A549 (cell line): ENCODE measurements around the gene SUGP1. TPM values are rescaled to one million over a fixed set of nuclear protein-coding genes. Genes with fewer than 3 reads are reported as not detected.

Experiments used
- ATAC-seq, 2 experiments: fragments of 200-7000 bp in 1 of 2; fragments of >200 bp in 1 of 2; cut with Nextera tagmentation in 1 of 2; cut with Tn5 transposase in 1 of 2; 3 replicates each; pipeline versions ENCODE4 v1.8.0 to v1.9.1; 2018 to 2020; ENCODE audit warnings: mild to moderate bottlenecking in 1 of 2, moderate library complexity in 1 of 2
- CTCF ChIA-PET: fragments of 300-600 bp; sonication (Branson Sonifier 250); formaldehyde crosslinking; extraction: SDS; loops from one replicate; lab custom pipeline; 2021; ENCODE audit warnings: antibody characterized with exemption, inconsistent platforms; lab: Yijun Ruan, JAX
- POLR2A ChIA-PET: fragments of 350-600 bp; formaldehyde crosslinking; extraction: SDS; loops from one replicate; lab custom pipeline; 2021; ENCODE audit warnings: antibody characterized with exemption, inconsistent platforms; lab: Yijun Ruan, JAX
- DNase-seq, 2 experiments: peaks; one replicate each; pipeline versions ENCODE4 v3.0.0 to v3.0.0-alpha.2; 2011 to 2016; ENCODE audit warnings: low read depth in 1 of 2, low spot score in 1 of 2
- FAIRE-seq: peaks from 2 replicates; lab custom pipeline; 2011; peaks lifted over from hg19 to GRCh38; lab: Jason Lieb, UNC
- H3K27ac ChIP-seq, 2 experiments: fragments of >200 bp; sonication (Bioruptor Twin); formaldehyde crosslinking; 3 replicates each; pipeline ENCODE4 v1.5.1; 2016 to 2017
- H3K4me1 ChIP-seq: fragments of >200 bp; sonication (Bioruptor Twin); formaldehyde crosslinking; 3 replicates; pipeline ENCODE4 v1.6.1; 2016
- H3K4me2 ChIP-seq: fragments of >200 bp; sonication (Bioruptor Twin); formaldehyde crosslinking; 3 replicates; pipeline ENCODE4 v1.6.1; 2016
- H3K4me3 ChIP-seq: fragments of >200 bp; sonication (Bioruptor Twin); formaldehyde crosslinking; 3 replicates; pipeline ENCODE4 v1.5.1; 2016
- H3K9me3 ChIP-seq: fragments of >200 bp; sonication (Bioruptor Twin); formaldehyde crosslinking; 3 replicates; pipeline ENCODE4 v1.6.1; 2016
- CEBPB ChIP-seq, 2 experiments: fragments of >200 bp in 1 of 2; sonication (Bioruptor Twin) in 1 of 2; formaldehyde crosslinking in 1 of 2; IDR thresholded peaks; 2 replicates each; pipeline ENCODE4 v1.6.1; 2012 to 2016
- EHF ChIP-seq: fragments of 250-450 bp; sonication (Bioruptor Pico); IDR thresholded peaks from 2 replicates; pipeline ENCODE4 v1.5.0; 2020; ENCODE audit warnings: mild to moderate bottlenecking
- EP300 ChIP-seq, 2 experiments: fragments of >200 bp; sonication (Bioruptor Twin); formaldehyde crosslinking; IDR thresholded peaks; 2 replicates in 1 of 2; 3 replicates in 1 of 2; pipeline ENCODE4 v1.6.1; 2016 to 2017
- FOXS1 ChIP-seq: fragments of 250-450 bp; sonication (Bioruptor Pico); IDR thresholded peaks from 2 replicates; pipeline ENCODE4 v1.5.0; 2020; ENCODE audit warnings: mild to moderate bottlenecking, moderate library complexity
- GATA3 ChIP-seq: IDR thresholded peaks from 2 replicates; pipeline ENCODE4 v1.6.1; 2012; ENCODE audit warnings: borderline replicate concordance
- HEYL ChIP-seq: fragments of 250-450 bp; sonication (Bioruptor Pico); IDR thresholded peaks from 2 replicates; pipeline ENCODE4 v1.8.0; 2021; ENCODE audit warnings: mild to moderate bottlenecking, moderate library complexity
- JUNB ChIP-seq: fragments of >200 bp; sonication (Bioruptor Twin); formaldehyde crosslinking; IDR thresholded peaks from 2 replicates; pipeline ENCODE4 v1.6.1; 2016
- MAFK ChIP-seq: fragments of 450-650 bp; IDR thresholded peaks from 2 replicates; pipeline ENCODE4 v1.6.1; 2014; ENCODE audit not compliant: partially characterized antibody
- MAZ ChIP-seq: fragments of 150-350 bp; IDR thresholded peaks from 2 replicates; pipeline ENCODE4 v1.6.1; 2014; ENCODE audit warnings: antibody characterized with exemption, low read depth, low read length, borderline replicate concordance
- MYC ChIP-seq: IDR thresholded peaks from 2 replicates; pipeline ENCODE4 v1.6.1; 2012; ENCODE audit warnings: mild to moderate bottlenecking, inconsistent platforms, low read length, improper control_type of control experiment, borderline replicate concordance
- NR3C1 ChIP-seq: fragments of >200 bp; sonication (Bioruptor Twin); formaldehyde crosslinking; IDR thresholded peaks from 3 replicates; pipeline ENCODE4 v1.6.1; 2017
- PHF8 ChIP-seq: fragments of 200-600 bp; sonication (generic); IDR thresholded peaks from 2 replicates; pipeline ENCODE4 v1.6.1; 2016; ENCODE audit warnings: low read depth, mild to moderate bottlenecking, antibody characterized with exemption, moderate library complexity, borderline replicate concordance
- POLR2A ChIP-seq: IDR thresholded peaks from 2 replicates; pipeline ENCODE4 v1.6.1; 2012; ENCODE audit warnings: mild to moderate bottlenecking, low read length
- POLR2AphosphoS2 ChIP-seq: conservative IDR thresholded peaks from 2 replicates; pipeline ENCODE4 v1.6.1; 2012; ENCODE audit warnings: low read length, improper control_type of control experiment, inconsistent platforms
- SMC3 ChIP-seq: fragments of >200 bp; sonication (Bioruptor Twin); formaldehyde crosslinking; IDR thresholded peaks from 3 replicates; pipeline ENCODE4 v1.6.1; 2018; ENCODE audit warnings: inconsistent platforms
- ZNF302 ChIP-seq: fragments of 250-450 bp; sonication (Bioruptor Pico); IDR thresholded peaks from 2 replicates; pipeline ENCODE4 v1.9.0; 2021; ENCODE audit warnings: inconsistent platforms, mild to moderate bottlenecking, moderate library complexity
- ZSCAN20 ChIP-seq: fragments of 250-450 bp; sonication (Bioruptor Pico); IDR thresholded peaks from 2 replicates; pipeline ENCODE4 v1.8.0; 2022; ENCODE audit warnings: mild to moderate bottlenecking, moderate library complexity
- WGBS: methylation state at CpG from one replicate; pipeline ENCODE4 v1.1.6; 2017; ENCODE audit errors: missing lambda C conversion rate; 5-methylcytosine and 5-hydroxymethylcytosine counted together
- polyA plus RNA-seq, 4 experiments: library from polyadenylated mRNA; depleted of rRNA in 3 of 4; stranded (reverse); fragments of >200 nt; fragmentation: RNase III in 1 of 4; extraction: RNeasy Plus Mini Kit Qiagen cat#74134 plus additional on column Dnase treatment in 1 of 4; gene quantifications; 2 replicates in 3 of 4; 3 replicates in 1 of 4; pipeline ENCODE4 v1.2.3, GENCODE V29; 2011 to 2017
- TF ChIP-seq, protein P1 (sequence below): fragments of >200 bp; sonication (Bioruptor Twin); formaldehyde crosslinking; IDR thresholded peaks from 3 replicates; pipeline ENCODE4 v1.5.1; 2016
- TF ChIP-seq, protein P2 (sequence below): IDR thresholded peaks from 2 replicates; pipeline ENCODE4 v1.6.1; 2012

SUGP1 gene
- polyA plus RNA-seq, 2 of the 4 experiments (the other 2 are of a cell fraction): 21.9 to 30.0 TPM

DNA sequence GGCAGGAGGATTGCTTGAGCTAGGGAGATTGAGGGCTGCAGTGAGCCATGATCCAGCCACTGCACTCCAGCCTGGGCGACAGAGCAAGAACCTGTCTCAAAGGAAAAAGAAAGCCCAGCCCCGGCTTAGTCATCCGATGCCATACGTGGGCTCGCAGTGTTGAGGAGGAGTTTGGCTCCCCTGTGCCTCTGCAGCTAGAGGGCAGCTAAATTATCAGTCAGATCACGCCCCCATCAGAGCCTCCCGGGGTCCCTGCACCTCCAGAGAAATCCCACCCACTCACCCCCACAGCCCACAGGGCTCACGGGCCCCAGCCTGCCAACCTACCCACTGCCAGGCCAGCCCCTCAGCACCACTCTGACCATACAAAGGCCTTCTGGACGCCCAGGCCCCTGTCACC lies 28.0 kb upstream of the SUGP1 start:
- H3K4me1 ChIP-seq: no peaks in the 10 kb centered on the region
- no peak overlapping the region for H3K4me3 ChIP-seq
- H3K27ac ChIP-seq: no peak overlapping the region
- TF ChIP-seq SMC3: no peak
- H3K9me3 ChIP-seq: no peaks in the 10 kb centered on the region
- 76% methylated on average over 6 of the region's 9 CpGs for WGBS
- ChIA-PET POLR2A (no interaction called here), CTCF (interaction anchor here (0.6 to 2.4 kb wide), 3 partner anchors 10 to 123 kb away, joined by 3 to 5 read pairs (median 4); no protein-coding TSS in a partner anchor)
- DNase-seq (no peak), ATAC-seq (peak in 1 of 2 experiments; percentile 14; a peak in 2 of 6 replicates), FAIRE-seq (no peak)
- no peak overlapping the region for H3K4me2 ChIP-seq

GRCh38 chr19:19347401-19348110 lies 27.2 kb upstream of the SUGP1 start:
- TF ChIP-seq CEBPB (IDR thresholded peaks at IDR 0.05) (no peak), FOXS1 (CRISPR knock-in tag) (no peak), JUNB (no peak), ZSCAN20 (CRISPR knock-in tag) (no peak), EHF (no peak), POLR2AphosphoS2 (no peak)
- no peak overlapping the region for H3K4me3 ChIP-seq
- DNase-seq: no peak
- H3K9me3 ChIP-seq: no peaks in the 10 kb centered on the region
- ATAC-seq: no peak
- H3K4me1 ChIP-seq: no peaks in the 10 kb centered on the region
- no peak overlapping the region for H3K4me2 ChIP-seq
- ChIA-PET POLR2A (no interaction called here), CTCF (interaction anchor here (0.7 to 2.4 kb wide), 3 partner anchors 11 to 122 kb away, joined by 4 to 5 read pairs (median 5); no protein-coding TSS in a partner anchor)
- H3K27ac ChIP-seq: no peak overlapping the region
- WGBS: 94% methylated on average over 5 of the region's 10 CpGs
- FAIRE-seq: no peak

GRCh38 chr19:19345970-19346369 lies 25.7 kb upstream of the SUGP1 start:
- Histone ChIP-seq H3K27ac (no peak overlapping the region), H3K4me1 (no peaks in the 10 kb centered on the region), H3K4me3 (no peak overlapping the region), H3K9me3 (no peaks in the 10 kb centered on the region), H3K4me2 (no peak overlapping the region)
- FAIRE-seq: no peak
- WGBS: 86% methylated on average over 11 of the region's 11 CpGs
- ATAC-seq: no peak
- TF ChIP-seq MAFK (peak; percentile 6), EP300 (IDR thresholded peaks at IDR 0.05) (no peak)
- no peak for DNase-seq
- CTCF ChIA-PET: interaction anchor here (1.6 kb wide), 1 partner anchor 16 kb away, joined by 4 read pairs; no protein-coding TSS in a partner anchor
- POLR2A ChIA-PET: no interaction called here

DNA sequence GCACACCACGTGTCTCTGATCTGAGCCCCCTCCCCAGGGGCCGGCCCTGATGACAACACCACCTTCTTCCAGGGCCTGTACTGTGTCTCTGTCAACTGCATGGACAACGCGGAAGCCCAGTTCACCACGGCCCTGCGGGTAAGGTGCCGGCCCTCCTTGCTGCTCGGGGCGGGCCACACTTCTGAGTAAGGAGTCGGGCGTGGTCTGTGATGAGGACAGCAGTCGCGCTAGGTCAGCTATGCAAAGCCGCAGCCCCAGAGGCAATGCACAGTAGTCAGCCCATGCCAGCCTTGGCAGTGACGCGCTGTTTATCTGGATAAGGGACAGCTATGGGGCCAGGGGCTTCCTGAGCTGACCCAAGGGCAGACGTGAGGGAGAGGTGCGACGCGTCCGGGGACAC lies 24.9 kb upstream of the SUGP1 start:
- DNase-seq: no peak
- CTCF ChIA-PET: interaction anchor here (1.5 to 1.6 kb wide), 2 partner anchors 17 to 29 kb away, joined by 4 read pairs; no protein-coding TSS in a partner anchor

More for the DNA sequence above, 24.9 kb upstream of the SUGP1 start:
- POLR2A ChIA-PET: no interaction called here
- FAIRE-seq: no peak
- 100% methylated on average over 9 of the region's 21 CpGs for WGBS
- no peaks in the 10 kb centered on the region for H3K9me3 ChIP-seq
- no peak overlapping the region for H3K27ac ChIP-seq
- H3K4me2 ChIP-seq: no peak overlapping the region
- H3K4me1 ChIP-seq: no peaks in the 10 kb centered on the region
- TF ChIP-seq HEYL (CRISPR knock-in tag): no peak
- TF ChIP-seq PHF8: no peak
- TF ChIP-seq ZNF302: no peak
- no peak for TF ChIP-seq SMC3
- no peak for TF ChIP-seq FOXS1 (CRISPR knock-in tag)
- TF ChIP-seq, protein P1, sequence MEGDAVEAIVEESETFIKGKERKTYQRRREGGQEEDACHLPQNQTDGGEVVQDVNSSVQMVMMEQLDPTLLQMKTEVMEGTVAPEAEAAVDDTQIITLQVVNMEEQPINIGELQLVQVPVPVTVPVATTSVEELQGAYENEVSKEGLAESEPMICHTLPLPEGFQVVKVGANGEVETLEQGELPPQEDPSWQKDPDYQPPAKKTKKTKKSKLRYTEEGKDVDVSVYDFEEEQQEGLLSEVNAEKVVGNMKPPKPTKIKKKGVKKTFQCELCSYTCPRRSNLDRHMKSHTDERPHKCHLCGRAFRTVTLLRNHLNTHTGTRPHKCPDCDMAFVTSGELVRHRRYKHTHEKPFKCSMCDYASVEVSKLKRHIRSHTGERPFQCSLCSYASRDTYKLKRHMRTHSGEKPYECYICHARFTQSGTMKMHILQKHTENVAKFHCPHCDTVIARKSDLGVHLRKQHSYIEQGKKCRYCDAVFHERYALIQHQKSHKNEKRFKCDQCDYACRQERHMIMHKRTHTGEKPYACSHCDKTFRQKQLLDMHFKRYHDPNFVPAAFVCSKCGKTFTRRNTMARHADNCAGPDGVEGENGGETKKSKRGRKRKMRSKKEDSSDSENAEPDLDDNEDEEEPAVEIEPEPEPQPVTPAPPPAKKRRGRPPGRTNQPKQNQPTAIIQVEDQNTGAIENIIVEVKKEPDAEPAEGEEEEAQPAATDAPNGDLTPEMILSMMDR: no peak
- TF ChIP-seq POLR2A: no peak
- TF ChIP-seq NR3C1: no peak
- no peak for TF ChIP-seq GATA3
- TF ChIP-seq, protein P2, sequence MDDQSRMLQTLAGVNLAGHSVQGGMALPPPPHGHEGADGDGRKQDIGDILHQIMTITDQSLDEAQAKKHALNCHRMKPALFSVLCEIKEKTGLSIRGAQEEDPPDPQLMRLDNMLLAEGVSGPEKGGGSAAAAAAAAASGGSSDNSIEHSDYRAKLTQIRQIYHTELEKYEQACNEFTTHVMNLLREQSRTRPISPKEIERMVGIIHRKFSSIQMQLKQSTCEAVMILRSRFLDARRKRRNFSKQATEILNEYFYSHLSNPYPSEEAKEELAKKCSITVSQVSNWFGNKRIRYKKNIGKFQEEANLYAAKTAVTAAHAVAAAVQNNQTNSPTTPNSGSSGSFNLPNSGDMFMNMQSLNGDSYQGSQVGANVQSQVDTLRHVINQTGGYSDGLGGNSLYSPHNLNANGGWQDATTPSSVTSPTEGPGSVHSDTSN: no peak
- no peak for TF ChIP-seq MYC
- TF ChIP-seq MAZ: no peak
- ATAC-seq: no peak
- no peak overlapping the region for H3K4me3 ChIP-seq
